ENCODE data around the gene GRAMD1B.
A peak's percentile ranks its signal among the peaks of the same experiment; 100 is the strongest.

The GRAMD1B gene

DNA sequence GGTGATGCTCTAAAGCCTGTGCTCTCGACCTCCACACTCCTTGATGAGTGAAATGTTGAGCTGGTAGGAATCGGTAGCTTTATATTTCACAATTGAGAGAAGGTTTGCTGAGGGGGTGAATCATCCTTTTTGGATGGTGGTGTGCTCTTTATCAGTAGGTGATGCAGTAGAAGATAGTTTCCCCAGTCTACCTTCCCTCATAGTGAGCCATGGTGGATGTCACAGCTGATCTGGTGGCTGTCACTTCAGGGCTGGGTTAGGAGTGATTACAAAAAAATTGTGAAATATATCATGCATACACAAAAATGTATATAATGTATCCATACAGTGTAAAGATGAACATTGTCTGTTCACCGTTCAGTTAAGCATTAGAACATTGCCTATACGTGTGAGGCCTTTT lies 105.3 kb downstream of the GRAMD1B start:
- DNase-seq (ENCODE audit: low spot score) = no peak

DNA sequence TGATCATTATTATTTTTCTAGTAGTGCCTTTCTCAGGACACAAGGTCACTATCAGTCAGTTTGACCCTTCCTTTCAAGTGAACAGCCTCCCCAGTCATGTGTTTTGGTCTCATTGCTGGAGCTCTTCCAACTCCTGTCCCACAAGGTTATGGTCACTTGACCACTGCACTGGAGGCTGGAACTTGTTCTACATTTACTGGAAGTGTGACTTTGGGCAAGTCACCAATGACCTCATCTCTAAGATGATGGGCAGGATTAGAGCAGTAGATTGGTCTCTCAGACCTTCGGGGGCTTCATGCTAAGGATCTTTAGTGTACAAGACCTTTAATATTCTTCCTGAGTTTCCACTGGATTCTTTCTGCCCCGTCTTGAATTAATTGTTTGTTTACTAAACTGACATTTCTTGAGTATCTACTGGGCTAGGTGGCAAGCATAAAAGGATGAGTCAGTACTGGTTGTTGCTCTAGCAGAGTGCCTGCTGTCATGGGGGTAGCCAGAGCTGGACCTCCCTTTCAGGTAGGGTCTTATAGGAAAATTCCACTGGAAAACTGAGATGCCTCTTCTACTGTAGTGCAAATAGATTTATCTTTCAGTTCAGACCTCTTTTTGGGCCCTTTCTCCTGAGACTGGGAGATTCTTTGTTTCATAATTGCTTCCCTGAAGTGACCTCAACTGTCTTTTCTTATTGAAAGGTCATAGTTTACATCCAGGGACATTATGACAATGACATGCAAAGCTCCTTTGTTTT lies 106.8 kb downstream of the GRAMD1B start:
- DNase-seq (ENCODE audit: low spot score) = no peak

DNA sequence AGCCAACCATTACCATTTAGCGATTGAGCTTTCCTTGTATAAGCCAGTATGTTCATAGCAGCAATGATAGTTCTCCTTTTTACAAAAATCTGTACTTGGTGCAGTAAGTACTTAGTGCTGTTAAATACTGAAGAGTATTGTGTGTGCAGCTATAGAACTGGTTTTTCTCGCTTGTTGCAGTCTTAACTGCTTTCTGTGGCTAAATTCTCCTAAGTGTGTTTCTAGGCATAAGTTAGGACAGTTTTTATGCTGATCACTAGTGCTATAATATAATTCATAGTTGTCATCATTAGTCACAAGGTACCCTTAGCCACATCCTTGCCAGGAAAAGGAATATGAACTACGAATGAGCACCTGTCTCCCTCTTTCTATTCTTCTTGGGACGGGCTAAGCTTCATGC lies 107.7 kb downstream of the GRAMD1B start:
- no peak for DNase-seq (ENCODE audit: low spot score)

DNA sequence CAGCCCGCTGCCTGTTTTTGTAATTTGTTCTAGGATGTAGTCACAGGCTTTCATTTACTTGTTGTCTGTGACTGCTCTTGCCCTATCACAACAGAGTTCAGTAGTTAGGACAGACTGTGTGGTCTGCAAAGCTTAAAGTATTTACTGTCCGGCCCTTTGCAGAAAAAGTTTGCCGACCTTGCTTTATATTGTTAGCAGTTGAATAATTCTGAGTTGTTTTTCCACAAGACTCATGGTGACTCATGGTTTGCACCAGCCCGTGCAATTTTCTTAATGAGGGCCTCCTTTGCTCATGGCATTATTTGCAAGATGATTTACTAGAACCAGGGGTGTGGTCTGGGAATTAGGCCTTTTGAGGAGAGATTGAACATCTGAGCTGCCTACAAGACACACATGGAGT lies 113.7 kb downstream of the GRAMD1B start:
- DNase-seq (ENCODE audit: low spot score) = peak; percentile 29

DNA sequence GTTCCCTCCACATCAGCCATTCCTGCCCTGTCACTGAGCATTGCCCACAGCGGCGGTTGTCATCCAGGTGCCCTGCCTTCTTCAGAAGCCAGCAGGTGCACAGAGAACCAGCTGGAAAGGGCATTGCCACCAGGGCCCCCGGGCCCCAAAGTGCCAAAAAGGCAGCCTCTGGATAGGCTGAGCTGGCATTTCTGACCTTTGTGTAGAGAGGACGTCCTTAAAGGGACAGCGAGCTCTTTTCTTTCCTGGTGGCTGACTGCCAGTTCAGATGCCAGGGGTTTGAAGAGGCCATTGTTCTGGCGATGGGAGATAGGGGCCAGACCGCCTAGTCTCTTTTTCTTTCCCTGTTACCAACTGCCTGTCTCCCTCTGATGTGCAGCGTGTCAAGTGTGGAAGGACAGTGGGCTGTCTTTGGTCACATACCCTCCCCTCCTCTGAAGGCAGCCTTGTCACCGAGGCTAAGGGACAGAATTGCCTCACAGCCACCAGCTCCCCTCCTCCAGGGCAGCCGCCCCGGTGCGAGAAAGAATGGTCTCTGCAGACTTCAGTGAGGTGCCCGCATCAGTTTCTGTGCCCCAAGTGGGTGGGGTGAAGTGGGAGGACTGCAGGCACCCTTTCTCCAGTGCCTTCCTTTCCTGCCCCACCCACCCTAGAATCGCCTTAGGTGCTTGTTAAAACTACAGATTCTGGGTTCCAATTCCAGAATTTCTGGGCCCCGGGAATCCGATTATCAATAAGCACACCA lies 114.7 kb downstream of the GRAMD1B start:
- no peak for DNase-seq (ENCODE audit: low spot score)

DNA sequence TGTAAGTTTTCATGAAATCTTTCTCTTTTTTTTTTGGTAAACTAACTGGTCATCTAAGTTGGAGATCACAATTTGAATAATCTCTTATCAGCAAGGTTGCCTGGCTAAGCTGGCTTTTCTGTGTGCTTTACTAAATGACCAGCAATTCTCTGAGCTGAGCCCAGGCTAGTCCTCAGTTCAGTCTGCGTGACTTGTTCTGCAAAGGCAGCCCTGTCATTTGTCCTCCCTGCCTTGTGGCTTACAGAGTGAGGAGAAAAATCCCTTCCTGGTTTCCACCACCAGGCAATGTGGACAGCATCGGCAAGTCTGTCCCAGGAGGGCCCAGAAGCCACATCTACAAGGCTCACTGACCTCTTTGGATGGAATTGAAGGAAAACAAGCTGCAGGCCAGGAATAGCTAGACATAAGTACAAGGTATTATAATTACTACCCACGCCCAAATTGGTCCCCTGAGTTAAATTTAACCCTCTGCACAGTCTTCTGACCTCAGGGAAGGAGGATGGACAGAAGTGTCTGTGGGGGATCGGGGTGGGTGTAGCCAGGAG lies 115.7 kb downstream of the GRAMD1B start:
- peak; percentile 34 for DNase-seq (ENCODE audit: low spot score)

DNA sequence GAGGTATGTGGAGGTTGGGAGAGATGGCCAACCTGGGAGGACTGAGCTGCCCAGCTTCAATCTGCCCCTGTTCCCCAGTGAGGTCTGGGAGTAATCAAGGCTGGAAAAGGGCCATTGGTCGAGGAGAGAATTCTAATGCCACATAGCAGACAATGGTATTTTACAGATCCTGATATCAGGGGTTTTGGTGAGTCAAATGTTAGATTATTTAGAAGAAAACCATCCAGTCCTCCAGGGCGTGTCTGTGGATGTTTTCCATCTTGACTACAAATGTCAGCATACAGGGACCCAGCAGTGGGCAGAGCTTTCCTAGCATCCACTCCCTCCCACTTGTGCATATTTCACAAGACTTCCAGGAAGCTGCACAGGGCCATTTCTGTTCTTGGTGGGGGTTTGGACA lies 116.4 kb downstream of the GRAMD1B start:
- peak; percentile 53 for DNase-seq (ENCODE audit: low spot score)

DNA sequence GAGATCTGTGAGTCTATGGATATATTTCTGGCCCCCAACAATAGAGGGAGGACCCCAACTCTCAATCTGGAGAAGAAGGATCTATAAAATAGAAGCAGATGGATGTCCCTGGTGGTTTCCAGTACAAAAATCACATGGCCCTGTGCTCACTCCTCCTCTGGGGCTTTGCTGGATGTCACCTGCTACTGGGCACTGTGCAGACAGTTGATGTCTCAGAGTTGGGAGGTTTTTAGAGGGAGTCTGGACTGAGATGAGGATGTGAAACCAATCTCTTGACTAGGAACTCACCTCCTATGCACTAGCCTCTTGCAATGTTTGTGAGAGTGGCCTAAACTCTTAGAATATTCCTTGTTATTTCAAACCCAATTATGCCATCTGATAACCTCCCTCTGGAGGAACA lies 117.1 kb downstream of the GRAMD1B start:
- no peak for DNase-seq (ENCODE audit: low spot score)

DNA sequence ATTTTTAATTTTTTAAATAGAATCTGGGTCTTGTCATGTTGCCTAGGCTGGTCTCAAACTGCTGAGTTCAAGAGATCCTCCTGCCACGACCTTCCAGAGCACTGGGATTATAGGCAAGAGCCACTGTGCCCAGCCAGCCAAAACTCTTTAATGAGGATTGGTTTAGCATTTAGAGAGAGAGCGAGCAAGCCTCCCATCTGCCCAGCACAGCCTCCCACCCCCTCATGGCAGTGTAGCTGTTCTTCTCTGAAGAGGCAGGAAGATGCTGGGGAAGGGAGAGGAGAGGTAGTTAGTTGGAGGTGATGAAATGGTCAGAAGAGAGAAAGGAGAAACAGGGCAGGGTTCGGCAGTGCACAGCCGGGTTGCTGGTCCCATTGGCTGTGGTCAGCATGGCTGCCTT lies 118.7 kb downstream of the GRAMD1B start:
- no peak for DNase-seq (ENCODE audit: low spot score)

DNA sequence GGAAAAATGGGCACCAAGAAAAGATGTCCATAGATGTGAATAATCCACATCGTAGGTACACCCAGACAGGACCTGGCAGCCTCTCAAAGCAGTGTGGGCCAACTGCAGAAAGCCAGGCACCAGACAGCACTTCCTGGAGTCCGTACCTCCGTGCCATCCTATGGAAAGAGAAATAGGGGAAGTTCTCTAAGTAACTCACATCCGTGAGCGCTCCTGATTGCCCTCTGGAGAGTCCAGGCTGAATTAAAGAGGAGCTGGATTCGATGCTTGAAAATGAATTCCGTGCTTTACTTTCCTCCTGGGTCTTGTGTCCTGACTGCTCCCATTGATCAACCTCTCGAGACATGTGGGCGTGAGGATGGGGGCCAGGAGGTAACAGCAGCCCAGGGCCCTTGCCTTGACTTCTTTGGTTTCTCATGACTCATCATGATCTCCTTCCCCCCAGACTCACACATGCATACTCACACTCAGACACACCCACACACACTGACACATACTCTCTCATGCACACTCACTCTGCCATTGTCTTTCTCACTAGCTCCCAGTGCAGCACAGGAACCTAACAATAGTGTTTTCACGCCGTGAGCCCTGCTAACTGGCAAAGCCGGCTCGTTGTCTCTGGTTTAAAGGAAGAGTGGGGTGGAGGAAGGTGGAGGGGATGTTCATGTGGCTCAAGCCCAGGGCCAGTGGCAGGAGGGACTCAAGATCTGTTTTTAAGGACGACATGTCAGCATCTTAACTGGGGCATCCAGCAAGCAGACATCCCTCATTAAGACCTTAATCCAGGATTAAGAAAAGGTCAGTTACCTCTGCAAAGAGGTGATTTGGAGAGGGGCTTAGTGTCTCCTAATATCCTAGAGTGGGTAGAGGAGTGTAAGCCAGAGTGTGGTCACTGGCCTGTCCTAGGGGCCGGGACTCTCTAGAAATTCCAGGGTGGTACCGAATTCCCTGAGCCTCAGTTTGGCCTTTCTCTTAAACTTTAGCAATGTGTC lies 120.2 kb downstream of the GRAMD1B start:
- no peak for DNase-seq (ENCODE audit: low spot score)

DNA sequence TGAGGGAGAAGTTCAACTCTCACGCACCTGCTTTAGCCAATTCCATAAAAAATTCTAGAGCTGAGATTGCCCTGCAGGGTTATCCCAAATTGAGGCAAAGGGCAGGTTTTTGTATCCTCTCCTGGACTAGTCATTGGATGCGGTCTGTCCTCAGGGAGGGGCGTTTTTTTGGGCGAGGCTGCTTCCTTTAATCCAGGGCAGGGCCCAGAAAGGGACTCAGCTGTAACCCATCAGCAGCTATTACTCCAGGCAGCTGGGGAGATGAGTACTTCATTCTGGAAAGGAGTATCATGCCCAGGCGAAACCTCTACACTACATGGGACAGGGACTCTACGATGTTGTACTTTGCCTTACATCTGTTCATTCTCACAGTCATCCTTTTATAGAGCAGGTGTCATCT lies 121.0 kb downstream of the GRAMD1B start:
- no peak for DNase-seq (ENCODE audit: low spot score)

DNA sequence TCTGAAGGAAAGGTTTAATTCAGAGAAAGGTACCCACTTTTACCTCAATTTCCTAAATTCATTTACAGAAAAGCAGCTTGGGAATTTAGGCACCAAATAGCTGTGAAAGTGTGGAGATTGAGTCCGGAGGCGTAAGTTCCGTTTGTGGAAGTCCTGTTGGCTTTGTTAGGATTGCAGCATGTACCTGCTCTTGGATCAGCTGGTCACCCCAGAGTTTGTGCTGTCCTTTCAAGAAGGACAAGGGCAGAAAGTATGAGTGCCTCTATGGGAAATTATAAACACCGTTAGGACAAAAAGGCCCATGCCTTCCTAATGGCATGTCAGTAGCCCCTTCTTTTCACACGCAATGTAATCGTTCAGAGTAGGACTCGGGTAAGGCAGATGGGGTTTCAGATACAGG lies 126.6 kb downstream of the GRAMD1B start:
- DNase-seq (ENCODE audit: low spot score) = no peak

DNA sequence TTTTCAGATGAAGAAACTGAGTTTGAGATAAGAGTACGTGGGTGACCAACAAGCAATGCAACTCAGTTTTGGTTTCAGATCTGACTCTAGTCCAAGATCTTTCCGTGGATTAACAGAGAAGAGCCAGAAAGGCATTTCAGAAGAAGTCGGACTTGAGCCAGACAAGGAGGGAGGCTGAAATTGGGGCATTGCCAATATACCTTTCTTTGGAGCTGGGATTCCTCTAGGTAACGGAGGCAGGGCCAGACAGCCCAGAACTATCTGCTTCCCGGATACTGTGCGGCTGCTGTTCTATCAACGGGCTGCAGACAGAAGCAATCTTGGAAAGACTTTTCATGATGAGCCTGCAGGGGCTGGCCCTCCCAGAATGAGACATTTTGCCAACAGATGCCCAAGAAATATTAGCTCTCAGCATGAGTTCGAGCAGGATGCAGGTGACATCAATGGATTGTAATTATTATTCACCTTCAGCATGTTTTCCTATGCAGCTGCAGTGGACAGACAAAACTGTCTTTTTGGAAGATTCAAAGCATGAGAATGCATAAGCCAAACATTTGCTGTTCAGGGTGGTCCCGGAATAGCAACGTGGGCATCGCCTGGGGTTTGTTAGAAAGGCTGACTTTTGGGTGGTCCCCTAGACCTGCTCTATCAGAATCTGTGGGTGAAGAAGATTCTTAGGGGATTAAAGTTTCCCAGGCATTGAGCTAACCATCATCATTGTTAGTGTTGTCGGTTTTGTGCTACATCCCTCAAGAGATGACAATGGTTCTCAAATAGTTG lies 128.7 kb downstream of the GRAMD1B start:
- no peak for DNase-seq (ENCODE audit: low spot score)

DNA sequence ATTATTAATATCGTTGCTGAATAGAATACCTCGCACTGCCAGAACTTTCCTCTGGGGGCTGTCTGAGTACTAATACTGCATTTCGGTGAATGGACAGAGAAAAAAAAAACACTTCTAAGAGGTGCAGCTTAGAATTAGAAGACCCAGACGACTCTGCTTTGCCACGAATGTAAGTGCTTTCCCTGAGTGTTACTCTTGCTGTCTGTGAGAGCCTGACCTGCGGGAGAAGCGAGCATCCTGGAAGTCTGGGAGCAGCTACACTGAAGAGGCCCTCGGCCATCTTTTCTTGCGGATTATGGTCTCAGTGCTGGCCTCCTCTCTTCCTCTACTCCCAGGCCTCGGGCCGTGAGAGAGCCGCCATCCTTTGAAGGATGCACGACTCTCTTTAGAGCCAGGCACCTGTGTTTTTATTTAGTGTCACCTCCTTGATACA lies 129.5 kb downstream of the GRAMD1B start:
- DNase-seq (ENCODE audit: low spot score) = peak; percentile 57

DNA sequence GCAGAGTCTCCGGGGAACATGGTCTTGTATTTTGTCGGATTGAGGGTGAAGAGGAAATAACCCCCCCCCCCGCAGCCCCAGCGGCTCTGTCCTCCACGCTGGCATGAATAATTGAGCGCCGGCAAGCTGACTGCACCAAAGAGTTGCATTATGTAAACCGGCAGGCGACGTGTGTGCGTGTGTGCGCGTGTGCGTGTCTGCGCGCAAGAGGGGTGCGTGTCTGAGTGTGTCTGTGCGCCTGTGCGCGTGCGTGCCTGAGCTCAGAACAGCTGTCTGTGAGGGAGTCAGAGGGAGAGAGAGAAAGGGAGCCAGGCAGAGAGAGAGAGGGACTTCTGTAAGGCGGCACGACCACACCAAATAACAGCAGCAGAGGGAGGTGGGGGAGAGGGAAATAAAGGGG lies 129.9 kb downstream of the GRAMD1B start:
- DNase-seq (ENCODE audit: low spot score) = peak; percentile 82

DNA sequence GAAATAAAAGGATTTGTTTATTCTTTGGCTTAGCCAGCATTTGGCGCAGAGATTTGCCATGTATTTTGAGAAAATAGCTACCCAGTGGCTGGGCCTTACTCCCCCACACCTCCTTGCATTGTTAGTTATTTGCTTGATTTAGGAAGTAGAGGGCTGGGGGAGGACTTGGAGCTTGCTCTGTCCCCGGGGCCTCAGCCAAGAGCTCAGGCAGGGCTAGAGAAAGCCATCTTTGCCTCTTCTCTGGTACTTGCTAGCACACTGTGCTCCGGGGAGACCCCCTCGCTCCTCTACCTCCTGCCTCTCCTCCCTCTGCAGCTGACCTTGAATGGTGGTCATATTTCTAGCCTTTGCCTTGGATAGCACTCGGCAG lies 131.3 kb downstream of the GRAMD1B start:
- no peak for DNase-seq (ENCODE audit: low spot score)

DNA sequence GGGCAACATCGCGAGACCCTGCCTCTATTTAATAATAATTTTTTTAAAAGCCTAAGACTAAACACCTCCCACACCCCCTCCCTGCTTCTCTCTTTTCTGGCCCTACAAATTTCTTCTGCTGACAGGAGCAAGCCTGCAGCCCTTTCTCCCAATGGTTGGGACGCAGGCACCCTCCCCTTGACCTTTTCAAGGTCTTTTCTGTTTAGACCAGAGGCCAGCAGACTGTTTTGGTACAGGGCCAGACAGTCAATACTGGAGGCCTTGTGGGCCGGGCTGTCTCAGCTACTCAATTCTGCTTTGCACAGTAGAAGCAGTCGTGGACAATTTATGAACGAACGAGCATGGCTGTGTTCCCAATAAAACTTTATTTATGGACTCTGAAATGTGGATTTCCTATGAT lies 132.1 kb downstream of the GRAMD1B start:
- no peak for DNase-seq (ENCODE audit: low spot score)

DNA sequence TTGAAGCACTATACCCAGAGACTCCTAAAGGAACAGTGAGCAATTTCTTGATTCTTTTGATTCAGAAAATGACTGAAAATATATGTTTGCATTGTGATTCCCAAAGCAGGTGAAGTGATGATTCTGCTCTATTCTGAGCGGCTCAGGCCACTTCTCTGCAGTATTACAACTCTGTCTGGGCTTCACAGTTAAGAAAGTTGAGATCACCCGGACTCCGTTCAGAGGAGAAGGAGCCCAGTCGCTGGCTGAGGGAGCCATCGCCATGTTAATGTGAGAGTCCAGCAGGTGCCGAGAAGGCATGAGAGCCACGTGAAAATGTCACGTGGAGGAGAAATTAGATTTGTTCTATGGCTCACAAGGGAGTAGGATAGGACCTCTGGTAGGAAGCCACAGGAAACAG lies 132.8 kb downstream of the GRAMD1B start:
- no peak for DNase-seq (ENCODE audit: low spot score)

DNA sequence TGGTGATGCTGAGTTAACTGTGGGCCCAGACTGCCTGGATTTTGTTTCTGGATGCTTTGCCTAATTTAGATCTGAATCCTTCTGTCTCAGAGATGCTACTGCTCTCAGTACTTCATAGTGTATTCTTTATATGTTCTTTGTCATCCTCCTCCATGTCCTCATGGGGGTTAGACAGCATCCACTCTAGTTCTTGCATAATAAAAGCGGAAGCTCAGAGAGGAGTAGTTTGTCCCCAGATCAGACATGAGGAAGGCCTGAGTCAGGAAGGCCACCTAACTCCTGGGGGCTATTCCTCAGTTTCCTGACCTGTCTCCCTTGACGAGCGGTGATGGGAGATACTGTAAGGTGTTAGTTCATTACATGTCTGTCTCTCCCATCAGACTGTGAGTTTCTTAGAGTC lies 134.2 kb downstream of the GRAMD1B start:
- DNase-seq (ENCODE audit: low spot score) = no peak

DNA sequence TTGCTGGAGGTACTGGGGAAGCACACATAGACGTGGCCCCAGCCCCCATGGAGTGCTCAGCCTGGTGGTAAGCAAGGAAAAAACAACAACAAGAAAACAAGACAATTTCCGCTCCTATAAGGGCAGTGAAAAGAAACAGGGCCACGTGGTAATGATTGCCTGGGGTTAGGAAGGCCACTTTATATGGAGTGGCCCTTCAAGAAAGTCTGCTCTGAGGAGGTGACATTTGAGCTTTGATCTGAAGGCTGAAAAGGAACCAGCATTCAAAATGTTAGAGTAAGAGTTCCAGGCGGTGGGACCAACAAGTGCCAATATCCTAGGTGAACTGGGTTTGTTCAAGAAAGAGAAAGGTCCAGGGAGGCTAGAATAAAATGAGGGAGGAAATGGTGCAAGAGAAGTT lies 136.8 kb downstream of the GRAMD1B start:
- no peak for DNase-seq (ENCODE audit: low spot score)

DNA sequence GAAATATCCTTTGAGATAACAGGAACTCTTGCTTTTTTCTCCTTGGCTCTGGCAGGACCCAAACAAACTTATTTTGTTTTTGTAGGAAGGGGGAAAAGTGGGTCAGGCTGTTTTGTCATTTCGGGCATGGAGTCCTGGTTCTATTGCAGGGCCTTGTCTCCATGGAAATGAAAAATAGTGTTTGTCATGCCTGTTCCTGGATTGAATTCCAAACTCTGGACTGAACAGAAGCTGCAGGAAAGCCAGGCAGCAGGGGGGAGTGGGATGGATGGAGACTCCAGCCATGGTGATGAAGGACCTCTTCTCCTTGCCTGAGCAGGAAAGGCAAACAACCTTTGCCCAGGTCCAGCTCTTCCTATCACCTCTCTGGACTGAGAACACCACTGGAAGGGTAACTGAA lies 137.4 kb downstream of the GRAMD1B start:
- DNase-seq (ENCODE audit: low spot score) = no peak

Measured in hepatic stellate cell (primary cell).